Nephron (organoid): ENCODE measurements around the gene PHAF1.

ENCODE experiments used
- H3K27ac Mint-ChIP-seq, 3 experiments: 2 replicates each; pipeline ENCODE4 v1.8.0; 2020; ENCODE audit warnings: mixed read lengths in 3 of 3, mild to moderate bottlenecking in 2 of 3, moderate library complexity in 1 of 3
- H3K27me3 Mint-ChIP-seq: 2 replicates; pipeline ENCODE4 v1.8.0; 2021; ENCODE audit warnings: low read depth, mild to moderate bottlenecking, moderate library complexity, mixed read lengths
- H3K36me3 Mint-ChIP-seq: 2 replicates; pipeline ENCODE4 v1.8.0; 2020; ENCODE audit warnings: low read depth, mixed read lengths
- H3K4me1 Mint-ChIP-seq: 2 replicates; pipeline ENCODE4 v1.8.0; 2020; ENCODE audit warnings: mixed read lengths
- H3K4me3 Mint-ChIP-seq, 3 experiments: 2 replicates each; pipeline ENCODE4 v1.8.0; 2020; ENCODE audit warnings: mild to moderate bottlenecking in 3 of 3, mixed read lengths in 3 of 3, moderate library complexity in 2 of 3
- H3K9me3 Mint-ChIP-seq: 2 replicates; pipeline ENCODE4 v1.8.0; 2020; ENCODE audit warnings: mixed read lengths
- CTCF ChIP-seq, 3 experiments: fragments of 200-600 bp; sonication (generic); IDR thresholded peaks; one replicate each; pipeline ENCODE4 v1.5.0; 2021; ENCODE audit warnings: antibody characterized with exemption in 3 of 3; ENCODE audit not compliant: unreplicated experiment in 3 of 3

The PHAF1 gene

DNA sequence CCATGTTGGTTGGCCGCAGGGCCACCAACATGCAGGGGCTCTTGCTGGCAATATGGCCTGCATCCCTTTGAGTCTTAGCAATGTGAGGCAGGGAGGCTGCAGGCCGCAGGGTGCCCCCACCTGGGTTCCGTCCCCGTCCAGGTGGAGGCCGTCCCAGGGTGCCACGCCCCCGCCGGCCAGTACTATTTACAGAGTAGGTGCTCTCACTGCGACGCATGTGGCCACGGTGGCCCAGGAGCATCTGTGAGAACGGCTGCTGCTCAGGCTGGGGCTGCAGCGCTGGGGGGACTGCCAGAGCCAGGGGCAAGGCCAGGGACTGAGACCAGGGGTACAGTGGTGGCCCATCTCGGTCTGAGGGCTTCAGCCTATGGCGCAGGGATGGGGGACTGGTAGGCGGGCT lies 70.4 kb downstream of the PHAF1 start:
- no peak for TF ChIP-seq CTCF (IDR thresholded peaks at IDR 0.05; ENCODE audit: unreplicated experiment in 3 of 3)
- H3K9me3 Mint-ChIP-seq, result no peaks in the 10 kb centered on the region
- H3K36me3 Mint-ChIP-seq, result peaks cover 21% of the 10 kb centered on the region
- H3K27me3 Mint-ChIP-seq, result peaks cover 25% of the 10 kb centered on the region
- peaks cover 18% of the 10 kb centered on the region for H3K4me1 Mint-ChIP-seq
- no peak overlapping the region for H3K27ac Mint-ChIP-seq
- H3K4me3 Mint-ChIP-seq, result no peak overlapping the region

GRCh38 chr16:67181346-67181745 lies 71.6 kb downstream of the PHAF1 start:
- no peak overlapping the region for H3K27ac Mint-ChIP-seq
- no peaks in the 10 kb centered on the region for H3K9me3 Mint-ChIP-seq
- H3K4me3 Mint-ChIP-seq, result no peak overlapping the region

GRCh38 chr16:67182288-67182687 lies 72.5 kb downstream of the PHAF1 start:
- no peak for TF ChIP-seq CTCF (IDR thresholded peaks at IDR 0.05; ENCODE audit: unreplicated experiment in 3 of 3)
- H3K4me3 Mint-ChIP-seq, result no peak overlapping the region
- peaks cover 15% of the 10 kb centered on the region for H3K4me1 Mint-ChIP-seq
- H3K9me3 Mint-ChIP-seq, result no peaks in the 10 kb centered on the region
- H3K36me3 Mint-ChIP-seq, result peaks cover 9% of the 10 kb centered on the region
- H3K27me3 Mint-ChIP-seq, result peaks cover 15% of the 10 kb centered on the region
- no peak overlapping the region for H3K27ac Mint-ChIP-seq

More at GRCh38 chr16:67181346-67181745, 71.6 kb downstream of the PHAF1 start:
- TF ChIP-seq CTCF (IDR thresholded peaks at IDR 0.05; ENCODE audit: unreplicated experiment in 3 of 3), result no peak
- Mint-ChIP-seq H3K36me3 (peaks cover 14% of the 10 kb centered on the region), H3K4me1 (peaks cover 15% of the 10 kb centered on the region), H3K27me3 (peaks cover 22% of the 10 kb centered on the region)

DNA sequence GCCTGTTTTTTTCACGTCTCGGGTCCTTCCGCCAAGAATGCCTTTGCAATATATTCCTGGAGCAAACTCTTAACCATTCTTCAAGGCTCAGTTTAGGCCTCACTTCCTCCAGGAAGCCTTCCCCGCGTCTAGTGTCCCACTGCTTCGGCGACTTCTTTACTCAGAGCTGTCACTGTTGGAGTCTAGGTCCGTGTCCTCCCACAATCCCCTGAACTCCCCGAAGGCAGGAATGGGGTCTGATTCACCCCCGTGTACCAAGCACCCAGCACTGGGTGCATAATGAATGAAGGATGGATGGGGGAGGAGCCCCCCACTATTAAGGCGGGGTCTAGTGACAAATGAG lies 73.5 kb downstream of the PHAF1 start:
- no peak overlapping the region for H3K27ac Mint-ChIP-seq
- no peak for TF ChIP-seq CTCF (IDR thresholded peaks at IDR 0.05; ENCODE audit: unreplicated experiment in 3 of 3)
- peaks cover 10% of the 10 kb centered on the region for H3K27me3 Mint-ChIP-seq
- H3K9me3 Mint-ChIP-seq, result no peaks in the 10 kb centered on the region
- peaks cover 4% of the 10 kb centered on the region for H3K36me3 Mint-ChIP-seq
- H3K4me3 Mint-ChIP-seq, result no peak overlapping the region
- H3K4me1 Mint-ChIP-seq, result peaks cover 15% of the 10 kb centered on the region

DNA sequence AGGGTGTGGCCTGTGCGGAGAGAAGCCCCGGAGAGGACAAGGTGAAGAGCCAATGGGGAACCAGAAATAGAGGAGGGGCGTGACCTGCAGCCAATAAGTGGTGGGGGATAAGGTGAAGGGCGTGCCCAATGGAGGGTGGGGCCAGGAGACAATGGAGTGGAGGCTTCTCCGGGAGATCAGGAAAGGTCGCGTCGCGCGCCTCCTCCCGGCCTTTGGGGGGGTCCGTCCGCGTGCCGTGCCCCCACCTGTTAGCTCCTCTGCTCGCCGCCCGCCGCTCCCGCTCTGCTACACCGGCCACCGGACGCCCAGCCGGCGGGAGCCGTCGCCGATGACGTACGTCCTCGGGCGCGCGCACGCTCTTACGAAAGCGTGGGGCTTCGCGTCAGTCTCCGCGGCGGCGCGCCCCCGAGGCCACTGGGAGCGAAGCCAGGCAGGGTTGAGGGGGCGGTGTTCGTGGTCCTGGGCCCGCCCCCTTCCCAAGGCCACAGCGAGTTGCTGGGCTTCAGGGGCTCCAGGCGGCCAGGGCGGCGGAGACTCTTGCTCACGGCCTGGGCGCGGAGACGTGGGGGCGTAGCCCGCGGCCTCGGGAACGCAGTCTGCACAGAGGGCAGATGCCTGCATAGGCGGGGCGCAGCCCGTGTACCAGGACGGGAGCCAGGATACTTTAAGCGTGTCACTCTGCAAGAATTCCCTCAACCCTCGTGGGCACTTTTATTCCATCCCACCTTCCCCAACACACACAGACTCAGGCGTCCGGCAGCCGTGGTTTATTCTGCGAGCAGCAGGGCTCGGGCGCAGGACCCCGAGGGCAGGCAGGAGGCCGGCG lies 74.1 kb downstream of the PHAF1 start, which contains the start of gene MATCAP1:
Gene MATCAP1 (minus strand): TSS at position 337 of the 826 bp plus-strand sequence. CDS start 3,353 bp downstream, outside the sequence.
- peaks cover 10% of the 10 kb centered on the region for H3K27me3 Mint-ChIP-seq
- H3K9me3 Mint-ChIP-seq, result no peaks in the 10 kb centered on the region
- H3K27ac Mint-ChIP-seq, result no peak within 1 kb of the TSS
- TF ChIP-seq CTCF (IDR thresholded peaks at IDR 0.05; ENCODE audit: unreplicated experiment in 3 of 3), result no peak
- H3K4me1 Mint-ChIP-seq, result peaks cover 11% of the 10 kb centered on the region
- peaks cover 3% of the 10 kb centered on the region for H3K36me3 Mint-ChIP-seq
- H3K4me3 Mint-ChIP-seq, result peak within 1 kb of the TSS; percentile 33 to 68 (median 67)
